GM21367 (cell line): ENCODE results near the gene KLF13.

Source experiments
- ATAC-seq: cut with Tn5 transposase; IDR thresholded peaks from one replicate; pipeline ENCODE4 v1.9.1; 2021; ENCODE audit not compliant: unreplicated experiment

The KLF13 gene

GRCh38 chr15:31377030-31377429, 50.4 kb downstream of the KLF13 start:
- ATAC-seq: no peak

- ATAC-seq: no peak
Measured at GRCh38 chr15:31378363-31378903, 51.8 kb downstream of the KLF13 start.

GRCh38 chr15:31379042-31379441, 52.4 kb downstream of the KLF13 start:
- no peak for ATAC-seq

GRCh38 chr15:31379577-31379976, 52.9 kb downstream of the KLF13 start:
- ATAC-seq: no peak

GRCh38 chr15:31381801-31382712, 55.4 kb downstream of the KLF13 start:
- ATAC-seq: no peak

GRCh38 chr15:31382713-31383045, 56.0 kb downstream of the KLF13 start:
- no peak for ATAC-seq

- ATAC-seq: no peak
Measured at GRCh38 chr15:31383139-31383538, 56.5 kb downstream of the KLF13 start.

GRCh38 chr15:31384568-31384967, 57.9 kb downstream of the KLF13 start:
- no peak for ATAC-seq

GRCh38 chr15:31385736-31386135, 59.1 kb downstream of the KLF13 start:
- ATAC-seq: no peak

GRCh38 chr15:31387092-31387478, 60.5 kb downstream of the KLF13 start:
- no peak for ATAC-seq

GRCh38 chr15:31387479-31388118, 61.0 kb downstream of the KLF13 start:
- ATAC-seq: no peak

- no peak for ATAC-seq
Measured at GRCh38 chr15:31389576-31389975, 62.9 kb downstream of the KLF13 start.

GRCh38 chr15:31390029-31390428, 63.4 kb downstream of the KLF13 start:
- ATAC-seq: no peak

GRCh38 chr15:31390777-31391486, 64.3 kb downstream of the KLF13 start:
- no peak for ATAC-seq

GRCh38 chr15:31391687-31392671, 65.3 kb downstream of the KLF13 start:
- peak; percentile 81 for ATAC-seq

- peak; percentile 24 for ATAC-seq
Measured at GRCh38 chr15:31392761-31393401, 66.2 kb downstream of the KLF13 start.

GRCh38 chr15:31393444-31394091, 66.9 kb downstream of the KLF13 start:
- ATAC-seq: no peak

- no peak for ATAC-seq
Measured at GRCh38 chr15:31396881-31397560, 70.4 kb downstream of the KLF13 start.
